Colonic mucosa (tissue), 4 donors: ENCODE measurements around the gene TENT4B. TPM values are rescaled to one million over a fixed set of nuclear protein-coding genes. Genes with fewer than 3 reads are reported as not detected.

Experiments
- DNase-seq: peaks from one replicate; pipeline ENCODE4 v3.0.0-alpha.2; 2020
- H3K27ac ChIP-seq: fragments of 200-600 bp; one replicate; pipeline ENCODE4 v1.8.0; 2021
- H3K27me3 ChIP-seq: fragments of 200-600 bp; one replicate; pipeline ENCODE4 v1.8.0; 2021
- H3K36me3 ChIP-seq: fragments of 200-600 bp; one replicate; pipeline ENCODE4 v1.8.0; 2021
- H3K4me1 ChIP-seq: fragments of 200-600 bp; one replicate; pipeline ENCODE4 v1.8.0; 2021; ENCODE audit warnings: mild to moderate bottlenecking
- H3K4me3 ChIP-seq: fragments of 200-600 bp; one replicate; pipeline ENCODE4 v1.8.0; 2021
- H3K9ac ChIP-seq, 2 donors: one replicate each; pipeline ENCODE4 v1.7.0; 2013; ENCODE audit warnings: control low read depth in 2 of 2, low read depth in 2 of 2, low read length in 2 of 2
- H3K9me3 ChIP-seq: fragments of 200-600 bp; one replicate; pipeline ENCODE4 v1.8.0; 2021
- CTCF ChIP-seq: fragments of 200-600 bp; IDR thresholded peaks from one replicate; pipeline ENCODE4 v1.8.0; 2022; ENCODE audit warnings: antibody characterized with exemption, mild to moderate bottlenecking
- intact Hi-C: fragments of 100-400 bp; cut with DNase I; formaldehyde crosslinking; loops from one replicate; pipeline ENCODE4 v1.14.1; 2022
- total RNA-seq, 2 donors: library from RNA; stranded (reverse); fragmentation: NEBNext Ultra II Directional in 1 of 2; extraction: Animal tissue kit (Norgen Biotek cat#: 25700) in 1 of 2; gene quantifications; one replicate each; pipeline ENCODE4 v1.2.1, GENCODE V29; 2021
- donor health status: healthy.
- donor health status: DM: no; HTN: no; CAD: no.
- donor health status: DM: no; HTN: no; CAD: no.

Gene TENT4B
- total RNA-seq, 2 donors from 2014 or later = 13.5 to 15.6 TPM

- no peaks in the 10 kb centered on the region for H3K4me1 ChIP-seq
- intact Hi-C loops = no loop called here
- no peak overlapping the region for H3K9ac ChIP-seq
- no peak overlapping the region for H3K27ac ChIP-seq
- H3K4me3 ChIP-seq = no peak overlapping the region
- H3K9me3 ChIP-seq = no peaks in the 10 kb centered on the region
- no peaks in the 10 kb centered on the region for H3K27me3 ChIP-seq
- no peak for TF ChIP-seq CTCF
- no peak for DNase-seq
- no peaks in the 10 kb centered on the region for H3K36me3 ChIP-seq
Measured at GRCh38 chr16:50188619-50189136, 35.6 kb downstream of the TENT4B start.

DNA sequence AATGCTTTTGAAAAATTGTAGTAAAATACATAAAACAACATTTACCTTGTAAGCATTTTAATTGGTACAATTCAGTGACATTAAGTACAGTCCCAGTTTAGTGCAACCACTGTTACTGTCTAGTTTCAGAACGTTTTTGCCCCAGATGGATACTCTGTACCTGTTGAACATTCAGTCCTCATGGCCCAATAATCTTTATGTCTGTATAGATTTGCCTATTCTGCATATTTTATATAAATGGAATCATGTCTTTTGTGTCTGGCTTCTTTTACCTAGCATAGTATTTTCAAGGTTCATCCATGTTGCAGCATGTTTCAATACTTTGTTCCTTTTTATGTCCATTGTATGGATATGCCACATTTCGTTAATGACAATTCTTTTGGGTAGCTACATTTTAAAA is 37.2 kb downstream of the TENT4B start:
- intact Hi-C loops = no loop called here
- Histone ChIP-seq H3K36me3 (no peaks in the 10 kb centered on the region), H3K9ac (no peak overlapping the region), H3K27me3 (no peaks in the 10 kb centered on the region), H3K9me3 (no peaks in the 10 kb centered on the region), H3K4me3 (no peak overlapping the region), H3K4me1 (no peaks in the 10 kb centered on the region), H3K27ac (no peak overlapping the region)
- no peak for TF ChIP-seq CTCF
- DNase-seq = no peak

GRCh38 chr16:50192386-50193050 is 39.4 kb downstream of the TENT4B start:
- no peak overlapping the region for H3K27ac ChIP-seq
- H3K27me3 ChIP-seq = no peaks in the 10 kb centered on the region
- H3K4me3 ChIP-seq = no peak overlapping the region
- intact Hi-C loops = no loop called here
- TF ChIP-seq CTCF = no peak
- no peaks in the 10 kb centered on the region for H3K36me3 ChIP-seq
- no peak overlapping the region for H3K9ac ChIP-seq
- DNase-seq = no peak
- no peaks in the 10 kb centered on the region for H3K4me1 ChIP-seq
- H3K9me3 ChIP-seq = no peaks in the 10 kb centered on the region

- DNase-seq = no peak
- Histone ChIP-seq H3K4me1 (no peaks in the 10 kb centered on the region), H3K27me3 (no peaks in the 10 kb centered on the region), H3K4me3 (no peak overlapping the region), H3K27ac (no peak overlapping the region), H3K9me3 (no peaks in the 10 kb centered on the region), H3K36me3 (no peaks in the 10 kb centered on the region), H3K9ac (no peak overlapping the region)
- no peak for TF ChIP-seq CTCF
- intact Hi-C loops = no loop called here
Measured at GRCh38 chr16:50193594-50193993, 40.5 kb downstream of the TENT4B start.

- no peak for TF ChIP-seq CTCF
- no peak overlapping the region for H3K27ac ChIP-seq
- no peak for DNase-seq
- no peaks in the 10 kb centered on the region for H3K36me3 ChIP-seq
- intact Hi-C loops = no loop called here
- no peak overlapping the region for H3K9ac ChIP-seq
- H3K4me1 ChIP-seq = no peaks in the 10 kb centered on the region
- H3K9me3 ChIP-seq = no peaks in the 10 kb centered on the region
- H3K27me3 ChIP-seq = no peaks in the 10 kb centered on the region
- no peak overlapping the region for H3K4me3 ChIP-seq
Measured at GRCh38 chr16:50195276-50195675, 42.2 kb downstream of the TENT4B start.
